UCSD-AML1 (cell line): ENCODE measurements around the gene NTM.
"Not testable (repeated sequence)": the region's sequence is repeated elsewhere in the genome, so short reads cannot be mapped to it uniquely, and the experiment has no call there.

Source experiments
- DNase-seq: peaks from one replicate; lab custom pipeline; 2025; ENCODE audit not compliant: unreplicated experiment; lab: John Stamatoyannopoulos, UW

NTM gene

DNA sequence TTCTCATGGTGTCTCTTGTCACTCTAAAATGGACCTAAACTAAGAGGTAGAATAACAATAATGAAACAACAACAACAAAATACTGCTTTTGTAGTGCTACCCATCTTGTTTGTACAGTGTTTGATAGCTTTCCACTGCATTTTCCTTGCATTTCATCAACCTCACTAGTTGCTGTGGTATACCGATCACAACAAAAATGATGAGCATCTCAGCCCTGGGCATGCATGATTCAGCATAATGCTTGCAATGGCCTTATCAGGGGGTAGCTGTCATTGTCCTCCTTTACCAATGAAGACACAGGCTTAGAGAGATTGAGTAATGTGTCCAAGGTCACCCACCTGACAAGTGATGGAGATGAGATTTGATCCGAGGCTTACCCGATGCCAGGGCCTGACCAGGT lies 682.5 kb downstream of the NTM start:
- no peak for DNase-seq

DNA sequence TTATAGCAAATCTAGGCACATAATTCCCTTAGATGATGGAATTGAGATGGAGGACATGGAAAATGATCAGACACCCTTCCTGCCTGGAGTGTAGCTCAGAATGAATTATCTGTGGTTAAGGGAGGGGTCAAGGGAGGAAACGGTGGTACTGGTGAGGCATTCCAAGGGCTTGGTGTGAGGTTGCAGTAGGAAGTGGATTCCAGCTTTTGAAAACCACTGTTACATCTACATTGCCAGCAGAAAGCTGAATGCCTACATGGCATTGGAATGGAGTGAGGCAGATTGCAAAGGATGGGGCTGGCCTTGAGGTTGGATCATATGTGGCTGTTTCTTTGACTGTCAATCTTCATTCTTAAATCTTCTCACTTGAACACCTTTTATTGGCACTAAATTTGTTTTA lies 684.4 kb downstream of the NTM start:
- DNase-seq, result no peak

DNA sequence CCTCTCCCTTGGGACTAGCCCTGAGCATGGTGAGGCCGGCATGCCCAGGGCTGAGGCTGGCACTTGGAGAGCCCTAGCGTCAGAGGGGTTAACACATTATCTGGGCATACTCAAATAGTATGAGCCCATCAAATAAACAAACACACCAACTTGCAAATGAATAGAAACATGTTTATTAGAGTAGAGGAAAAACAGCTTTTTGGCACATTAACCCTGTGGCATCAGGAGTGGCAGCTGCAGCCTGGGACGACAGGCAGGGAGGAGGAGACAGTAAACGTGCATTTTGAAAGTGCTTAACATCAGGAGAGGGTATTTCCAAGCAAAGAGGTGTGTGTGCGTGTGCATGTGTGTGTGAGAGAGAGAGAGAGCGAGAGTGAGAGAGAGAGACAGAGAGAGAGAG lies 684.9 kb downstream of the NTM start:
- DNase-seq, result no peak

DNA sequence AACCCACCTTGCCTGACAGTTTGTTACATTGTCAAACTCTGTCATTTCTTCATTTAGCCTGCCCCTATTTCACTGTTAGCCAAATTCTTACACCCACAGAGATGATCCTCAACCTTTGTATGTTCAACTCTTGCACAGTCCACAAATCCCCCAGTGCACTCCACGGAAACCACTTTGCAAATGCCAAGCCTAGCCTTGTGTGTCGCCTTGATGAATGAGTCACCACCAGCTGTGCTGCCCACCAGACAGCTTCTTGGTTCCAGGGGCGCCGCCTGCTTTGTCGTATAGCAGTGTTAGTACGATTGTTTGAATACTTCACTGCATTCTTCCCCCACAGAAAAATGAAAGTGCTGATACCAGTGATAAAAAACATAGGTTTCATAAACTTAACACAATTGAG lies 686.3 kb downstream of the NTM start:
- DNase-seq, result no peak

DNA sequence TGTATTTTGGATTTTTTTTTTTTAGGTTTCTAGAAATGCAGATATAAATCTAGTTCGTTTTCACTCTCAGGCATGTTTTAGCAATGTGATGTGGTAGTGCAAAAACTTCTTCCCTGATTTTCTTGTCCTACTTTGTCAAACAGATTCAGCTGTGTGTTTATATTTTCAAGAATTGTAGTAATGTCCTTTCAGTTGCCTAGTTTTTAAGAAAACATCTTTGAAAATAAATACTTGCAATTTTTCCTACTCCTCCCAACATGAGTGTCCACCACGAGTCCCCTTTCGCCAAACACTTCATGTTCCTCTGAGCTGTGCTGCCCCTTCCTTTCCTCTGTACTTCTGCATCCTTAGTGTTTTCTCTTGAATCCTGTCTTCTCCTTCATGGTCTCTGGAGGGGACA lies 686.9 kb downstream of the NTM start:
- DNase-seq, result no peak

DNA sequence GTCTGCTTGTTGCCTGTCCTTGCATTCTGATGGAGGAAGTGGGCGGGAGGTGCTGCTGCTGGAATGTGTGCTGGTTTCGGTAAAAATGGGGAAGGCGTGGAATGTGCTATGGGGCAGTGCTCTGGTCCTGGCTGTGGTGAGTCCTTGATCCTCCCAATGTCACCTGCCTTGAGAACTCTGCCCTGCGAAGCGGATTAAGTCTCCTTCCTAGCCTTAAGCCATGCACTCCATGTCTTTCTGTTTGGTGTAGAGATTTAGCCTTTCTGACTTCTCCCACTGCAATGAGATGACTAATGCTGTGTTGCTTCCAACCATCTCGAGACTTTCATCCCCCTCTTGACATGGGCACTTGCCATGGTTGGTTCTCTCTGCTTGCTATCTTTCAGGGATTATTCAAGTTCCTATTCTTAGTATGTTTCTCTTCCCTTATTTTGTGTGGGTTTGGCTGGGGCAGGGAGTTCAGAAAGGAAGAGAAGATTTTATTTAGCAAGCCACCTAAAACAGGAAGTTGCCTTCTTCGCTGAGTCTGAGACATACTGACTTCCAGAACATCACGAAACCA lies 687.9 kb downstream of the NTM start:
- DNase-seq, result no peak

DNA sequence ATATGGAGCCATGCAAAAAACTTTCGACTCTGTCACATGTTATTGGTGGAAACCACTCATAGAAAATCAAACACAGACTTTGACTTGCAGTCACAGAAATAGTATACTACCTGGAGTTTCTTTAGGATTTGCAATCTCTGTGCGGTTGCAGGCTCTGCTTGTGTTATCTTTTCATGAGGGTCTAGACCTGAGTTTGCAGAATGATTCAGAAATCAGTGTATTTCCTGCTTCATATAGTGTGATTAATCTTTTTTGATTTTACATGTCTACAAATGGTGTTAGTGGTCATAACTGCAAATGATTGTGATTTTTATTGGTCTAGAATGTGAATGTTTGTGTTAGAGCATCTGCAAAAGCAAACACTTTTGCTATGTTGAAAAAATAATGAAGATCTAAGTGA lies 690.2 kb downstream of the NTM start:
- DNase-seq, result no peak

DNA sequence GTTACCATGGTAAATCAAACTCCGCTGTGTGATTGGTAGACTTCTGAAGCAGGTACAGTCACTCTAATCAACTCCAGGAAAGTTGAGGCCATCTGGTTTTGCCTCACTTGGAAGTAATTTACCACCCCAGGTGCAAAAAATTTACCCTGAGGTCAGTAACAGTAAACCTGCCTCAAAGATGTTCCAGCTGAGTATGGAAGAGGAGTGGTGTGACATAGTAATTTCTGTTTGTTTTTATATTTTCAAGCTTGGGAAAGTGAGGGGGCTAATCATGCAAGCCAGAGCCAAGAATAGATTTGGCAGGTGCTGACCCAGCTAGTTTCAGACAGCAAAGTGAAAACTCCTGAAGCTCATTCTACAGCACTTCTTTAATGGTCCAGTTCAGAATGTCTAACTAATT lies 691.6 kb downstream of the NTM start:
- DNase-seq, result no peak

DNA sequence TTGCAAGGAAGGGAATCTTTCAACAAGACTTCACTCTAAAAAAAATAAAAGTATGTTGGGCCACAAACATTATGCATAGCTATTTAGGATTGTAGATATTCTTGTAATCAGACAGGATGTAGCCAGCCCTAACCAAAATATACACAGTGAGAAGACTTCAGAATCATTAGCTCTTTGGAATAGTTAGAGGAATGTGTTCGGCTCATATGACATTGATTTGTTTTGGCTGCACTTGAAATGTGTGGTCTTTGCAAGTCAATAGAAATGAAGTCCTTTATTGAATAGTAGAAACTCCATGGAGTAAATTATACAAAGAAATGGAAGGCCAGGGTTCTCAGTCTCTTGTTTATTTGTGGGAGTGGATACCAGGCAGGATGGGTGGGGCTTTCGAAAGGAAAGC lies 692.1 kb downstream of the NTM start:
- no peak for DNase-seq

DNA sequence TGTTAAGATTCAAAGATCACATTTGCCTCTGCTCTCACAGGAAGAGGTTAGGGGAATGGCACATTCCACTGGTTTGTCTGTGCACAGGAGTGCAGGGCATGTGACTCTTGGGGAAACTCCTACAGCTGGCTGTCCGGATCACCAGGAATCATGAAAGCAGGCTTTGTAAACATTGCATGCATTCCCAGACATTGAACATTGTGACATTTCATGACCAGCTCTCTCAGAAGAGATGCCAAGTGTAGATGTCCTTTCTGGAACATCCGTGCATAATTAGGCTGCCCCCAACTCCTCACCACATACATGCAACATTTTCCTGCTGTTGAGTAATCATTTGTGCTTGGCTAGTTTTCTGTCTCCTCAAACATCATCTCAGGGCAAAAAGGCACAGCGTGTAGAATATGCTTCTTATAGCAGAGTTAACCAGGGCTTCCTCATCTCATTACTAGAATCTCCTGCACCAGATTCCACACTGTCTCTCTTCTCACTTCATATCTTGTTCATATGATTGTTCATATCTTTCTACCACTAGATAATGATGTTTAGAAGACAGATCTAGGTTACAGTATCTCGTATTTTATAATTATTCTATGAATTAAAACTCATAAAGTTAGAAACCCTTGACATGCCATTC lies 694.7 kb downstream of the NTM start:
- DNase-seq, result no peak

DNA sequence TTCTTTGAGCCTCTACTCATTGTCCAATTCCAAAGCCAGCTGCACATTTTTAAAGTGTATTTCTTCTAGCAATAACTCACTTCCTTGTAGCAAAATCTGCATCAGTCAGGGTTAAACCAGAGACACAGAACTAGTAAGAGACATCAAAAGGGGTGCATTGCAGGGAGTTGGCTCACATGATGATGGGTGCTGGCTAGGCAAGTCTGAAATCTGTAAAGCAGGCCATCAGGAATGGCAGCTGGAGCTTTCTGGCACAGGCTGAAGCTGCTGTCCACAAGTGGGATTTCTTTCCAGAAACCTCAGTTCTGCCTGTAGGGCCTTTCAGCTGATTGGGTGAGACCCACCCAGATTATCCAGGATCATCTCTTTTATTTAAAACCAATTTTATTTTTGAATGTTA lies 698.1 kb downstream of the NTM start:
- no peak for DNase-seq

DNA sequence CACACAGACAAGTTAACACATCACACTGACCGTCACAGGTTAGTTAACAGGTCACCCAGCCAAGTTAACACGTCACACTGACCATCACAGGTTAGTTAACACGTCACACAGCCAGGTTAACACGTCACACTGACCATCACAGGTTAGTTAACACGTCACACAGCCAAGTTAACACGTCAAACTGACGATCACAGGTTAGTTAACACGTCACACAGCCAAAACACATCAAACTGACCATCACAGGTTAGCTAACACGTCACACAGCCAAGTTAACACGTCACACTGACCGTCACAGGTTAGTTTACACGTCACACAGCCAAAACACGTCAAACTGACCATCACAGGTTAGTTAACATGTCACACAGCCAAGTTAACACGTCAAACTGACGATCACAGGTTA lies 699.2 kb downstream of the NTM start:
- not testable (repeated sequence) for DNase-seq

DNA sequence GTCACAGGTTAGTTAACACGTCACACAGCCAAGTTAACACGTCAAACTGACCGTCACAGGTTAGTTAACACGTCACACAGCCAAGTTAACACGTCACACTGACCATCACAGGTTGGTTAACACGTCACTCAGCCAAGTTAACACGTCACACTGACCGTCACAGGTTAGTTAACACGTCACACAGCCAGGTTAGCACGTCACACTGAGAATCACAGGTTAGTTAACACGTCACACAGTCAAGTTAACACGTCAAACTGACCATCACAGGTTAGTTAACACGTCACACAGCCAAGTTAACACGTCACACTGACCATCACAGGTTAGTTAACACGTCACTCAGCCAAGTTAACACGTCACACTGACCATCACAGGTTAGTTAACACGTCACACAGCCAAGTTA lies 700.5 kb downstream of the NTM start:
- DNase-seq, result not testable (repeated sequence)

DNA sequence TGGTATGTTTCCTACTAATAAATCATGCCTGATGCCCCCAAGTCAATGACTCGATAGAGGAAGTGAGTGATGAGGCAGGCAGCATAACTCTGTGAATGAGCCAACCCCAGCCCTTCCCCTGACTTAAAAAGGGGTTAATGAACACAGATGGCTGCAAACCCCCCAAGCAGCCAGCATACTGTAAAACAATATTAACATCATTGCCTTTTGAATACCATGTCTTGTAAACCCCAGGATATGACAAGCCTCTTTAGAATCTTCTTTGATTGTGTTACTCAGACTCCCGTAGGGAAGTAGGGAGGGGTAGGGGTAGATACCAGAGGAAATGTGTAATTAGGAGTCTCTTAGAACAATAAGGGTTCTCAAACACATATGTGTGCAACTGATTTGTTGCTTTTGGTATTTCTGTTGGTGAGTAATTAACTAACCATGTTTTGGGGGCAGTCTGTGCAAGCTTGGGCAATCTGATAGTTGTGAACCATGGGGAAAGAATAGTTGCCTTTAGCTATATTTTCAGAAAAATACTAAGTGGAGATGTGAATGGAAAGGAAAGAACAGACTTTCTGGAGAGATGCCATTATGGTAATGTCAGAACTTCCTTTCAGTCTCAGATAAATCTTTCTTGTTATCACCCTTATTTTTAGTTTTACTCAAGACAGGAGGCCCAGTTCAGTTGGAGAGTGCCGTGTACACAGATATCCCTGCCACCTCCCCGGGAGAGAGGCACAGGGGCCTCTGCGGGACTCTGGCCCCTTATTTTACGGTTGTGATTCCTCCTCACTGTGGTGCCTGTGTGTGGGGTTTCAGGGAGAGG lies 701.8 kb downstream of the NTM start:
- DNase-seq, result no peak

DNA sequence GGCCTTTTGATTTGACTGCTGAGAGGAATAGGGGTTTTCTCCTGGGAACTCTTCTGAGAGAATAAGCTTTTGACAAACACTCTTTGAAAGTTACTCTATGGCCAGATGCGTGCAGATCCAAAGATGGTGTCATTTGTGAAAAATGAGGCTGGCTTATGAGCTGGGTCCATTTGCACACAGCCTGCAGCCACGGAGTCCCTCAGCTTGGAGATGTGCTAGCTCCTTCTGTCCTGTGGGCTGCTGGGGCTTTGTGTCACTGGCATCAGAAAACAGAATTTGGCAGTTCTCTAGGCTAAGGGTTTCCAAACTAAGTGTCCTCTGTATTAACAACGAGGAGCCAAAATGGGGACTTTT lies 702.4 kb downstream of the NTM start:
- no peak for DNase-seq

DNA sequence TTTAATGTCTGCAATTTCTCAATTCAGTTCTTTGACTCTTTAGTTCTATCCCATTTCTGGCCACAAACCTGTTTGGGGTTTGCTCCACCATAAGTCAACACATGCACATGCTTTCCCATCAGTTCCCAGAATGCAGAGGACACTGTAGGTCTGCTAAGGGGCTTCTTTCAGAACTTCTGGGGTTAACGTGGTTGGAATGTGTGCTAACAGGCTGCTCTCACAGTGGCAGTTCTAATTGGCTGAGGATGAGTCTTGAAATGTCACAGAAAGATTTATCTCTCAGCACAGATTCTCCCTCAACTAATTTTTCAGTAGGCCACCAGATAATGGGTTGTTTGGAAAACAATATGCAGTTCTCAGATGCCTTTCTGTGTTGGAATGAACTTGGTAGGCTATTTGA lies 703.4 kb downstream of the NTM start:
- DNase-seq, result no peak

DNA sequence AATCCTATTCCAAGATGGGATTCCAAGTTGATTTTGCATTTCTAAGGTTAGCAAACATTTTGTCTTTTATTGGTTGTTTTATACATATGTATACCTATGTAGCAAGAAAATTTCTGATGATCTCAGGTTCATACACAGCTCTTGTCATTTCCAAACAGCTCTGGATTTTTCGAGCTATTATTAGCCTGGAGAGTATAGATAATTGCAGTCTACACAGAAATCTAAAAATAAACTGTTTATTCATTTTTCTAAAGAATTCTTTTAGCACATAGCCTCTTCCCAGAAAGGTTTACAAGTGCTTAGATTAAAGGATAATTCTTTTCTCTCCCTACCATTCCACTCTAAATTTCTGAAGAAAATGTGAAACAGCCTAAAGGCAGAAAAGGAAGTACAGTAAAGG lies 705.0 kb downstream of the NTM start:
- DNase-seq, result no peak

DNA sequence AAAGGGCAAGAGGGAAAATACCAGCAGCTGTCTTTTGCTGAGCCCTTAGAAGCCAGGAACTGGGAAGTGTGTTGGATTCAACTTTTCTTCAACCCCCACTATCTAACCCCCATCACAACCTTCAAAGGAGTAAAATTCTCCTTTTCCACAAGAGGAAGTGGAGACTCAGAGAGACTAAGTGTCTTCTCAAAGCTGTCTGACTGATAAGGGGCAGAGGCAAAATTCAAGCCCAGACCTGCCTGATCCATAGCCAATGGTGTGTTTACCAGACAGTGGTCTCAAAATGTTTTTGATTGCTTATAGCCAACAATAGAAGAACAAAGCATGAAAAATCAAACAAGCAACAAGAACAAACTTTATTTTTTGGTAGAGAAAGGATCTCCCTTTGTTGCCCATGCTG lies 707.0 kb downstream of the NTM start:
- DNase-seq, result no peak

DNA sequence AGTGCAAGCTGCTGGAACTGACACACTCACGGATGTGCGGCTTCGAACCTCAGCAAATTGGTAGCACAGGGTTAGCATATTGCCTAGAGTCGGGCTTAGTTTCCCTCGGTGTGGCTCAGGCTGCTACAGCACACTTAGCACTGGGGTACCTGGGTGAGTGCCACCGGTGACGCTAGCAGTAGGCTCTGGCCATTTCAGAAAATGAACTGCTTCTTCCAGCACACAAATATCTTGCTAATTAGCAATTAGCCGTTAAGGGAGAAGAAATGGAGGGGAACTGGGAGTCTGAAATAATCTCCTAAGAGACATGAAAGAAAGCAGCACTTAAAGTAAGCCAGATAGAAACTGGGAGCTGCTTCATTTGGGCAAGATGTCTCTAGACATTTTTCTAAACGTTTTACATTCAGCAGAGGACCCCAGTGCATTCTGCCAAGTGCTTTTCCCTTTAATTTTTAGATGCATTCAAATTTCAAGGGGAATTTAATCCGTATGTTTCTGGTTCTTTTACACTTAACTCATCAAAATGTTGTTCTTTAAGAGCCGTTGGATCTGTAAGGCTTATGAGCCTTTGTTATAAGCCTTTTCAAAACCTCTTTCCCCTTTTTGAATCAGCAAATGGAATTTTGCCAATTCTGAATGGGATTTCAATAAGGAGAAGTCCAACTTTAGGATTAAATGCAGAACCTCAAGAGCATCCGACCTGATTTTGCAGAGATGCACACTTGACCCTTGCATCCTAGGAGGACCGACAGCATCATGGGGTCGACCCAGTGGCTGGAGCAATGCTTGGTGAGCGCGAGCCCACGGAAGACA lies 708.1 kb downstream of the NTM start:
- no peak for DNase-seq

DNA sequence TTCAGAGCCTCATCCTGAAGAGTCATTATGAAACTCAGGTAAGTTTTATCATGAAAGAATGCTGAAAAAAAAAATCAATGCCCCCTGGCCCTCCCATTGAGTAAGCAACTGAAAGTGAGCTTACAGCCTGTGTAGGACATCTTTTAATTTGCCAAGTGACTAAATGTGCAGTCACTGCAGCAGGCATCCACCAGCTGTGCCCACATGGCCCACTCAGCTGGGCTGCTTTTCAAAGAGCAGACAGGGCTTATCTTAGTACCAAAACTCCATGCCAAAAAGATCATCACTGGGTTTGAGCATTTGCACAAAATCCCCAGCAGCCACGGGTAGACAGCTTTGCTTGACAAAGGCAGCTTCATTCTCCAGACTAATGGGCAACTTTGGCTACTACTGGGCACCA lies 709.7 kb downstream of the NTM start:
- DNase-seq, result no peak

DNA sequence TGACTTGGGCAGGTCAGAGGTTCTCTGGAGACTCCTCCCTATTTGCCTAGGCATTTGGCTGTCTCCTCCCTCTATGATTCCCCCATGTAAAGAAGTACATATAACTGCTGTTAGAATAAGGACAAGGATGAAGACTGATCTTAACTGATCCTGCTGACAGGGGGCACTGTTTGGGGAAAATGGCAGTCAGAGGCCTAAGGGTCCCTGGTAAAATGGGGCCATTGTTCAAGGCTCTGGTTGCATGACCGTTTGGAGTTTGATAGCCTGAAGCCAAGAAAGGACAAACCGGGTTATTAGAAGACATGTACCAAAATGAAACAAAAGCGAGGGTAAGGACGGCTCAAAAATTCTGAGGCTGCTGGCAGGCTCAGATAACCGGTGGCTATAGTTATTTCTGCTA lies 712.2 kb downstream of the NTM start:
- no peak for DNase-seq

DNA sequence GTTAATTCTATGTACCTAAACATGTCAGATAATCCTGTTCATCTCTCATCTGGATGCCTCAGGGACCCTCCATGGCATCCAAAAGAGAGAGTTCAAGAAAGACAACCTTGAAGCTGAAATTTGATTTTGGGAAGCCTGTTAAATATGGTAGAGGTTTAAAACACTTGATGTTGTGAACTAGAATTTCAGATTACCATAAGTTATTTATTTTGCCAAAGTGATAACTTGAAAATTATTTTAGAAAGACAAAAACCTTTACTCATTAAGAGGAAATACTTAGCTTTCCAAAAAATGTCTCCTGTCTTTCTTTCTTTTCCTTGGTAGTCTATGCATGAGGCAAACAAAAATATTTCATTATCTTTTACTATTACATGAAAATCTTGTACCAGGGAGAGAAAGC lies 714.0 kb downstream of the NTM start:
- DNase-seq, result no peak
